Kidney (tissue), 14 donors: ENCODE measurements around the gene CIAO3. TPM values are rescaled to one million over a fixed set of nuclear protein-coding genes. Genes with fewer than 3 reads are reported as not detected.

Source experiments
- DNase-seq, 5 donors: peaks; one replicate each; pipeline ENCODE4 v3.0.0-alpha.2; 2013 to 2020
- FAIRE-seq: peaks from 2 replicates; lab custom pipeline; 2012; peaks lifted over from hg19 to GRCh38; lab: Jason Lieb, UNC
- H3K27ac ChIP-seq, 2 donors: one replicate each; pipeline ENCODE4 v1.7.0; 2013; ENCODE audit warnings: low read depth in 2 of 2, low read length in 2 of 2, inconsistent platforms in 1 of 2
- H3K27me3 ChIP-seq: one replicate; pipeline ENCODE4 v1.7.1; 2013; ENCODE audit warnings: low read length, inconsistent platforms; ENCODE audit not compliant: control insufficient read depth, insufficient read depth
- H3K36me3 ChIP-seq, 3 donors: one replicate each; pipeline versions ENCODE4 v1.7.0 to v1.7.1; 2013; ENCODE audit warnings: low read length in 3 of 3, control low read depth in 1 of 3, inconsistent platforms in 1 of 3; ENCODE audit not compliant: insufficient read depth in 3 of 3, control insufficient read depth in 2 of 3
- H3K4me1 ChIP-seq, 3 donors: one replicate each; pipeline versions ENCODE4 v1.7.0 to v1.7.1; 2013; ENCODE audit warnings: low read length in 3 of 3, inconsistent platforms in 1 of 3, low read depth in 1 of 3; ENCODE audit not compliant: control insufficient read depth in 2 of 3, insufficient read depth in 2 of 3
- H3K4me3 ChIP-seq, 3 donors: one replicate each; pipeline versions ENCODE4 v1.7.0 to v1.8.1; 2013; ENCODE audit warnings: low read length in 3 of 3, control low read depth in 1 of 3, inconsistent platforms in 1 of 3
- H3K9ac ChIP-seq, 3 donors: one replicate each; pipeline versions ENCODE4 v1.7.0 to v1.7.1; 2013; ENCODE audit warnings: low read length in 3 of 3, control low read depth in 1 of 3, inconsistent platforms in 1 of 3
- H3K9me3 ChIP-seq, 3 donors: one replicate each; pipeline versions ENCODE4 v1.7.0 to v1.7.1; 2013; ENCODE audit warnings: low read length in 3 of 3, control low read depth in 1 of 3, inconsistent platforms in 1 of 3; ENCODE audit not compliant: control insufficient read depth in 2 of 3, insufficient read depth in 1 of 3
- intact Hi-C: fragments of 100-400 bp; cut with DNase I; formaldehyde crosslinking; loops from one replicate; pipeline ENCODE4 v1.11.1; 2022
- polyA plus RNA-seq: library from polyadenylated mRNA; stranded (reverse); fragments of 350-450 nt; fragmentation: Illumina TruSeq; extraction: RNeasy Lipid Tissue Mini Kit (QIAGEN cat#74804); gene quantifications from one replicate; pipeline ENCODE4 v1.2.3, GENCODE V29; 2014; ENCODE audit warnings: low read depth, low replicate concordance; ENCODE audit not compliant: insufficient read depth
- total RNA-seq: library from RNA; stranded (reverse); fragmentation: NEBNext Ultra II Directional; extraction: Animal tissue kit (Norgen Biotek cat#: 25700); gene quantifications from one replicate; pipeline ENCODE4 v1.2.1, GENCODE V29; 2021
- TF ChIP-seq, protein P1 (sequence below): IDR thresholded peaks from 3 replicates; pipeline ENCODE4 v1.5.1; 2012; ENCODE audit warnings: mild to moderate bottlenecking, moderate library complexity, borderline replicate concordance; ENCODE audit not compliant: insufficient read depth; ENCODE audit errors: extremely low read depth
- donor health status: control.
- donor health status: control.
- donor health status: control.
- donor health status: control.
- donor health status: control.
- donor health status: DM: yes; HTN: yes; CAD: no.
- donor health status: Normal renal cell carcinoma (clear cell type).

Gene CIAO3
- total and polyA plus RNA-seq, 2 donors from 2014 or later: 36.8 to 37.7 TPM

GRCh38 chr16:716768-717325, 23.9 kb downstream of the CIAO3 start:
- TF ChIP-seq, protein P1, sequence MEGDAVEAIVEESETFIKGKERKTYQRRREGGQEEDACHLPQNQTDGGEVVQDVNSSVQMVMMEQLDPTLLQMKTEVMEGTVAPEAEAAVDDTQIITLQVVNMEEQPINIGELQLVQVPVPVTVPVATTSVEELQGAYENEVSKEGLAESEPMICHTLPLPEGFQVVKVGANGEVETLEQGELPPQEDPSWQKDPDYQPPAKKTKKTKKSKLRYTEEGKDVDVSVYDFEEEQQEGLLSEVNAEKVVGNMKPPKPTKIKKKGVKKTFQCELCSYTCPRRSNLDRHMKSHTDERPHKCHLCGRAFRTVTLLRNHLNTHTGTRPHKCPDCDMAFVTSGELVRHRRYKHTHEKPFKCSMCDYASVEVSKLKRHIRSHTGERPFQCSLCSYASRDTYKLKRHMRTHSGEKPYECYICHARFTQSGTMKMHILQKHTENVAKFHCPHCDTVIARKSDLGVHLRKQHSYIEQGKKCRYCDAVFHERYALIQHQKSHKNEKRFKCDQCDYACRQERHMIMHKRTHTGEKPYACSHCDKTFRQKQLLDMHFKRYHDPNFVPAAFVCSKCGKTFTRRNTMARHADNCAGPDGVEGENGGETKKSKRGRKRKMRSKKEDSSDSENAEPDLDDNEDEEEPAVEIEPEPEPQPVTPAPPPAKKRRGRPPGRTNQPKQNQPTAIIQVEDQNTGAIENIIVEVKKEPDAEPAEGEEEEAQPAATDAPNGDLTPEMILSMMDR: no peak
- Histone ChIP-seq H3K9ac (no peak overlapping the region), H3K27ac (no peak overlapping the region), H3K9me3 (no peaks in the 10 kb centered on the region), H3K36me3 (no peaks in the 10 kb centered on the region), H3K4me1 (peaks cover 0 to 37% (median 4%) of the 10 kb centered on the region in 3 donors), H3K27me3 (no peaks in the 10 kb centered on the region), H3K4me3 (no peak overlapping the region)
- DNase-seq: no peak
- intact Hi-C loops: no loop called here
- no peak for FAIRE-seq

DNA sequence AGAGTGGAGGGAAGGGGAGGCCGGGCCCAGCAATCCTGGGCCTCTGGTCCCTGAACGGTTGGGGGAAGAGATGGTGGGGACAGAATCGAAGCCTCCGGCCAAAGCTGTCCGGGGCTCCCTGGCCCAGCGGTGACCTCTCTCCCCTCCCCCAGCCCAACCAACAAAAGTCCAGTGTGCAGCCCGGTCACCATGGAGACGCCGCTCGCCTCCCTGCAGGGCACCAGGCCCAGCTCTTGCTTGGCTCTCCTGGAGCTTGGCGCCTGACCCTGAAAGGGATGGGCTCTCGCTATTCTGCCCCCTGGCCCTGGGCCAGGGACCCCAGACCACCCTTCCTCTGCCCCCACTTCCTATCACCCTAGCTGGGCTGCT, 24.6 kb downstream of the CIAO3 start:
- Histone ChIP-seq H3K4me1 (peaks cover 0 to 34% (median 4%) of the 10 kb centered on the region in 3 donors), H3K27ac (no peak overlapping the region), H3K27me3 (no peaks in the 10 kb centered on the region), H3K9me3 (no peaks in the 10 kb centered on the region), H3K4me3 (peak overlapping the region in 1 of 3 donors; percentile 41), H3K9ac (no peak overlapping the region), H3K36me3 (no peaks in the 10 kb centered on the region)
- FAIRE-seq: no peak
- peak in 3 of 5 donors; percentile 58 to 66 (median 59) for DNase-seq
- intact Hi-C loops: no loop called here
- TF ChIP-seq, protein P1: no peak

- intact Hi-C loops: no loop called here
- Histone ChIP-seq H3K27ac (no peak overlapping the region), H3K9ac (no peak overlapping the region), H3K4me1 (peaks cover 0 to 33% (median 4%) of the 10 kb centered on the region in 3 donors), H3K4me3 (peak overlapping the region in 1 of 3 donors; percentile 44), H3K36me3 (no peaks in the 10 kb centered on the region), H3K9me3 (no peaks in the 10 kb centered on the region), H3K27me3 (no peaks in the 10 kb centered on the region)
- TF ChIP-seq, protein P1: peak; percentile 17
- FAIRE-seq (no peak), DNase-seq (peak in 2 of 5 donors; percentile 32 to 37)
Observed at GRCh38 chr16:715477-716199, 25.2 kb downstream of the CIAO3 start.
